Cardiac fibroblast (primary cell): ENCODE measurements around the gene POLG.

Experiments
- DNase-seq, 2 donors: peaks; one replicate each; pipeline versions ENCODE4 v3.0.0 to v3.0.0-alpha.2; 2010; ENCODE audit warnings: low read depth in 2 of 2
- H3K4me3 ChIP-seq, 2 donors: replicated peaks in 1 of 2; 1 replicate in 1 of 2; 2 replicates in 1 of 2; pipeline ENCODE4 v1.5.1; 2011; ENCODE audit warnings: low read depth in 2 of 2, low read length in 2 of 2, mild to moderate bottlenecking in 2 of 2, moderate library complexity in 1 of 2
- CTCF ChIP-seq: IDR thresholded peaks from one replicate; pipeline ENCODE4 v1.5.1; 2011; ENCODE audit warnings: low read depth, mild to moderate bottlenecking, low read length, inconsistent platforms

Gene POLG

GRCh38 chr15:89334510-89335297 lies at the start of gene POLG:
Gene POLG, minus strand, starts transcription at chr15:89334824. Its CDS starts 1,070 bp downstream, at chr15:89333754.
- peak; percentile 100 for DNase-seq
- TF ChIP-seq CTCF = no peak
- peak within 1 kb of the TSS; percentile 88 to 89 for H3K4me3 ChIP-seq

GRCh38 chr15:89384176-89384604 lies 49.6 kb upstream of the POLG start:
- no peak for DNase-seq
- H3K4me3 ChIP-seq = no peak overlapping the region
- no peak for TF ChIP-seq CTCF

- TF ChIP-seq CTCF = no peak
- DNase-seq = peak; percentile 46 to 70
- no peak overlapping the region for H3K4me3 ChIP-seq
These were observed 48.9 kb upstream of the POLG start for GRCh38 chr15:89383365-89384175.

GRCh38 chr15:89381888-89382686 lies 47.5 kb upstream of the POLG start:
- no peak overlapping the region for H3K4me3 ChIP-seq
- no peak for TF ChIP-seq CTCF
- DNase-seq = no peak

- no peak for DNase-seq
- no peak for TF ChIP-seq CTCF
- H3K4me3 ChIP-seq = no peak overlapping the region
These were observed 46.7 kb upstream of the POLG start for GRCh38 chr15:89381331-89381730.

GRCh38 chr15:89379818-89380217 lies 45.2 kb upstream of the POLG start:
- DNase-seq = no peak
- no peak overlapping the region for H3K4me3 ChIP-seq
- TF ChIP-seq CTCF = no peak
